Endodermal cell (in vitro differentiated cells): ENCODE results near the gene RUNX1. TPM values are rescaled to one million over a fixed set of nuclear protein-coding genes. Genes with fewer than 3 reads are reported as not detected.
A peak's percentile ranks its signal among the peaks of the same experiment; 100 is the strongest.

Experiments used
- DNase-seq: peaks from one replicate; pipeline ENCODE4 v3.0.0-alpha.2; 2017
- H3K27ac ChIP-seq: 2 replicates; pipeline ENCODE4 v1.5.1; 2013; ENCODE audit warnings: mild to moderate bottlenecking, low read depth, low read length, moderate library complexity
- H3K27me3 ChIP-seq: 2 replicates; pipeline ENCODE4 v1.6.1; 2013; ENCODE audit warnings: mild to moderate bottlenecking, low read length, moderate library complexity; ENCODE audit not compliant: insufficient read depth, control insufficient read depth, poor library complexity, severe bottlenecking
- H3K36me3 ChIP-seq: 2 replicates; pipeline ENCODE4 v1.7.0; 2013; ENCODE audit warnings: mild to moderate bottlenecking, low read length, moderate library complexity; ENCODE audit not compliant: control insufficient read depth, insufficient read depth
- H3K4me1 ChIP-seq: one replicate; pipeline ENCODE4 v1.7.0; 2013; ENCODE audit warnings: low read length; ENCODE audit not compliant: control insufficient read depth, insufficient read depth
- H3K4me3 ChIP-seq: 2 replicates; pipeline ENCODE4 v1.5.1; 2013; ENCODE audit warnings: mild to moderate bottlenecking, low read length, moderate library complexity
- H3K9ac ChIP-seq: 2 replicates; pipeline ENCODE4 v1.6.1; 2013; ENCODE audit warnings: mild to moderate bottlenecking, low read length, moderate library complexity; ENCODE audit not compliant: poor library complexity, severe bottlenecking; ENCODE audit errors: extremely low read depth
- H3K9me3 ChIP-seq: 2 replicates; pipeline ENCODE4 v1.6.1; 2013; ENCODE audit warnings: mild to moderate bottlenecking, low read length, moderate library complexity; ENCODE audit not compliant: control insufficient read depth
- H3K27ac Mint-ChIP-seq: 2 replicates; pipeline ENCODE4 v1.8.0; 2020; ENCODE audit warnings: mixed read lengths
- H3K27me3 Mint-ChIP-seq: 2 replicates; pipeline ENCODE4 v1.8.0; 2021; ENCODE audit warnings: mild to moderate bottlenecking, mixed read lengths; ENCODE audit not compliant: insufficient read depth
- H3K36me3 Mint-ChIP-seq: 2 replicates; pipeline ENCODE4 v1.8.0; 2020; ENCODE audit warnings: low read depth, mixed read lengths
- H3K4me1 Mint-ChIP-seq: 2 replicates; pipeline ENCODE4 v1.8.0; 2020; ENCODE audit warnings: mixed read lengths
- H3K4me3 Mint-ChIP-seq: 2 replicates; pipeline ENCODE4 v1.8.0; 2020; ENCODE audit warnings: mild to moderate bottlenecking, moderate library complexity, mixed read lengths
- H3K9me3 Mint-ChIP-seq: 2 replicates; pipeline ENCODE4 v1.8.0; 2020; ENCODE audit warnings: mild to moderate bottlenecking, mixed read lengths
- CTCF ChIP-seq: fragments of 200-600 bp; sonication (generic); conservative IDR thresholded peaks from 2 replicates; pipeline ENCODE4 v1.5.0; 2021; ENCODE audit warnings: antibody characterized with exemption, mild to moderate bottlenecking
- WGBS, 2 experiments: methylation state at CpG; one replicate each; pipeline versions ENCODE4 v1.1.5 to v1.1.7; 2013; ENCODE audit warnings: missing lambda C conversion rate in 2 of 2, mixed read lengths in 1 of 2; ENCODE audit not compliant: insufficient coverage in 1 of 2, insufficient read length in 1 of 2; 5-methylcytosine and 5-hydroxymethylcytosine counted together
- total RNA-seq, 2 donors: library from RNA; stranded (reverse); fragmentation: NEBNext Ultra II Directional in 1 of 2; extraction: Animal tissue kit (Norgen Biotek cat#: 25700) in 1 of 2; gene quantifications; 2 replicates in 1 of 2; 3 replicates in 1 of 2; pipeline ENCODE4 v1.2.1, GENCODE V29; 2021

The RUNX1 gene
- total RNA-seq, 2 donors from 2014 or later: 0.31 to 2.8 TPM

- Histone ChIP-seq H3K27ac (no peak overlapping the region), H3K9me3 (no peaks in the 10 kb centered on the region), H3K36me3 (no peaks in the 10 kb centered on the region), H3K4me1 (peaks cover 4% of the 10 kb centered on the region), H3K9ac (no peak overlapping the region), H3K4me3 (peak overlapping the region; percentile 87), H3K27me3 (peaks cover 47% of the 10 kb centered on the region)
- no peak for TF ChIP-seq CTCF
- no peaks in the 10 kb centered on the region for H3K36me3 Mint-ChIP-seq
- H3K4me3 Mint-ChIP-seq: peak overlapping the region; percentile 60
- H3K9me3 Mint-ChIP-seq: no peaks in the 10 kb centered on the region
- peaks cover 18% of the 10 kb centered on the region for H3K4me1 Mint-ChIP-seq
- H3K27ac Mint-ChIP-seq: no peak overlapping the region
- H3K27me3 Mint-ChIP-seq: peaks cover 63% of the 10 kb centered on the region
- WGBS, 2 experiments: 20 to 21% methylated on average over 1 to 4 of the region's 6 CpGs
- no peak for DNase-seq
Observed at GRCh38 chr21:34885125-34885524, 164.0 kb downstream of the RUNX1 start.

GRCh38 chr21:34884346-34884929 lies 164.7 kb downstream of the RUNX1 start:
- H3K36me3 Mint-ChIP-seq: no peaks in the 10 kb centered on the region
- H3K4me1 Mint-ChIP-seq: peaks cover 18% of the 10 kb centered on the region
- H3K27me3 Mint-ChIP-seq: peaks cover 63% of the 10 kb centered on the region
- Histone ChIP-seq H3K4me1 (peaks cover 4% of the 10 kb centered on the region), H3K4me3 (no peak overlapping the region), H3K27me3 (peaks cover 47% of the 10 kb centered on the region), H3K27ac (no peak overlapping the region), H3K9me3 (no peaks in the 10 kb centered on the region), H3K36me3 (no peaks in the 10 kb centered on the region), H3K9ac (no peak overlapping the region)
- 90% methylated on average over 3 of the region's 3 CpGs for WGBS, 2 experiments
- H3K4me3 Mint-ChIP-seq: no peak overlapping the region
- no peak for DNase-seq
- no peak for TF ChIP-seq CTCF
- no peaks in the 10 kb centered on the region for H3K9me3 Mint-ChIP-seq
- H3K27ac Mint-ChIP-seq: no peak overlapping the region

- no peak for TF ChIP-seq CTCF
- Histone ChIP-seq H3K4me1 (peaks cover 4% of the 10 kb centered on the region), H3K27ac (no peak overlapping the region), H3K4me3 (no peak overlapping the region), H3K36me3 (no peaks in the 10 kb centered on the region), H3K9ac (no peak overlapping the region), H3K9me3 (no peaks in the 10 kb centered on the region), H3K27me3 (peaks cover 47% of the 10 kb centered on the region)
- no peak for DNase-seq
- no peaks in the 10 kb centered on the region for H3K36me3 Mint-ChIP-seq
- no peak overlapping the region for H3K27ac Mint-ChIP-seq
- no peak overlapping the region for H3K4me3 Mint-ChIP-seq
- peaks cover 18% of the 10 kb centered on the region for H3K4me1 Mint-ChIP-seq
- H3K27me3 Mint-ChIP-seq: peaks cover 63% of the 10 kb centered on the region
- WGBS, 2 experiments: 92 to 100% methylated on average over 3 to 6 of the region's 6 CpGs
- H3K9me3 Mint-ChIP-seq: no peaks in the 10 kb centered on the region
Observed at GRCh38 chr21:34883491-34884271, 165.4 kb downstream of the RUNX1 start.
